Measurements from ENCODE around the gene DCP1B. TPM values are rescaled to one million over a fixed set of nuclear protein-coding genes. Genes with fewer than 3 reads are reported as not detected.

The DCP1B gene
- total RNA-seq, 1 donor from 2014 or later = 19.2 TPM

- no peak for DNase-seq (ENCODE audit: extremely low read depth, low read depth, low spot score)
Observed at GRCh38 chr12:1924996-1925683, 79.1 kb downstream of the DCP1B start.

GRCh38 chr12:1922985-1923384, 81.3 kb downstream of the DCP1B start:
- DNase-seq (ENCODE audit: extremely low read depth, low read depth, low spot score) = no peak

- DNase-seq (ENCODE audit: extremely low read depth, low read depth, low spot score) = no peak
Observed at GRCh38 chr12:1922075-1922709, 82.1 kb downstream of the DCP1B start.

- DNase-seq (ENCODE audit: extremely low read depth, low read depth, low spot score) = no peak
Observed at GRCh38 chr12:1920971-1921370, 83.3 kb downstream of the DCP1B start.

- no peak for DNase-seq (ENCODE audit: extremely low read depth, low read depth, low spot score)
Observed at GRCh38 chr12:1920436-1920835, 83.8 kb downstream of the DCP1B start.

- no peak for DNase-seq (ENCODE audit: extremely low read depth, low read depth, low spot score)
Observed at GRCh38 chr12:1919763-1920162, 84.5 kb downstream of the DCP1B start.

- no peak for DNase-seq (ENCODE audit: extremely low read depth, low read depth, low spot score)
Observed at GRCh38 chr12:1919284-1919683, 85.0 kb downstream of the DCP1B start.

- DNase-seq (ENCODE audit: extremely low read depth, low read depth, low spot score) = no peak
Observed at GRCh38 chr12:1918884-1919236, 85.4 kb downstream of the DCP1B start.

- DNase-seq (ENCODE audit: extremely low read depth, low read depth, low spot score) = no peak
Observed at GRCh38 chr12:1918081-1918883, 86.0 kb downstream of the DCP1B start, which contains the start of gene CACNA2D4. TSS of gene CACNA2D4 (minus strand) at chr12:1918652. CDS start at chr12:1918473, 179 bp downstream.

- DNase-seq (ENCODE audit: extremely low read depth, low read depth, low spot score) = no peak
Observed at GRCh38 chr12:1917172-1918070, 86.8 kb downstream of the DCP1B start.

GRCh38 chr12:1916371-1917171, 87.7 kb downstream of the DCP1B start:
- DNase-seq (ENCODE audit: extremely low read depth, low read depth, low spot score) = no peak

- no peak for DNase-seq (ENCODE audit: extremely low read depth, low read depth, low spot score)
Observed at GRCh38 chr12:1915082-1915968, 88.9 kb downstream of the DCP1B start.

- DNase-seq (ENCODE audit: extremely low read depth, low read depth, low spot score) = no peak
Observed at GRCh38 chr12:1914114-1914911, 89.9 kb downstream of the DCP1B start.

GRCh38 chr12:1913377-1914113, 90.7 kb downstream of the DCP1B start:
- no peak for DNase-seq (ENCODE audit: extremely low read depth, low read depth, low spot score)

GRCh38 chr12:1912580-1913376, 91.5 kb downstream of the DCP1B start:
- DNase-seq (ENCODE audit: extremely low read depth, low read depth, low spot score) = no peak

Measured in glomerular endothelial cell (primary cell).